Measurements from ENCODE around the gene BANP. TPM values are rescaled to one million over a fixed set of nuclear protein-coding genes. Genes with fewer than 3 reads are reported as not detected.
"Not testable (repeated sequence)": the region's sequence is repeated elsewhere in the genome, so short reads cannot be mapped to it uniquely, and the experiment has no call there.

Gene BANP
- polyA plus RNA-seq, 4 donors: 10.5 to 15.7 (median 11.6) TPM

- peaks cover 0 to 39% (median 2%) of the 10 kb centered on the region in 3 donors for H3K36me3 ChIP-seq (ENCODE audit: control insufficient read depth in 3 of 3, insufficient read depth in 2 of 3, low read depth in 1 of 3, low read length in 3 of 3)
- FAIRE-seq: no peak
Measured at GRCh38 chr16:87974178-87974577, 22.9 kb downstream of the BANP start.

GRCh38 chr16:87976665-87977064 is 25.4 kb downstream of the BANP start:
- Histone ChIP-seq H3K36me3 (ENCODE audit: control insufficient read depth in 3 of 3, insufficient read depth in 2 of 3, low read depth in 1 of 3, low read length in 3 of 3) (peaks cover 0 to 28% (median 2%) of the 10 kb centered on the region in 3 donors), H3K9me3 (ENCODE audit: control insufficient read depth in 2 of 2, insufficient read depth in 1 of 2, low read depth in 1 of 2, low read length in 1 of 2) (peaks cover 0 to 11% of the 10 kb centered on the region in 2 donors), H3K27me3 (ENCODE audit: control insufficient read depth in 3 of 3, insufficient read depth in 3 of 3, low read length in 3 of 3) (no peaks in the 10 kb centered on the region), H3K27ac (ENCODE audit: low read depth in 1 of 3, low read length in 2 of 3) (no peak overlapping the region), H3K4me1 (ENCODE audit: control insufficient read depth in 3 of 3, insufficient read depth in 2 of 3, low read depth in 1 of 3, low read length in 2 of 3) (no peaks in the 10 kb centered on the region), H3K4me3 (ENCODE audit: low read depth in 1 of 3, low read length in 3 of 3) (no peak overlapping the region)
- FAIRE-seq (no peak), DNase-seq (no peak)
- 78 to 97% (median 89%) methylated on average over 3 of the region's 3 CpGs for WGBS, 3 donors

More at GRCh38 chr16:87974178-87974577, 22.9 kb downstream of the BANP start:
- DNase-seq: no peak
- H3K9me3 ChIP-seq (ENCODE audit: control insufficient read depth in 2 of 2, insufficient read depth in 1 of 2, low read depth in 1 of 2, low read length in 1 of 2): peaks cover 0 to 21% of the 10 kb centered on the region in 2 donors
- H3K27ac ChIP-seq (ENCODE audit: low read depth in 1 of 3, low read length in 2 of 3): no peak overlapping the region
- H3K4me3 ChIP-seq (ENCODE audit: low read depth in 1 of 3, low read length in 3 of 3): no peak overlapping the region
- 86 to 90% (median 87%) methylated on average over 9 of the region's 9 CpGs for WGBS, 3 donors
- no peaks in the 10 kb centered on the region for H3K27me3 ChIP-seq (ENCODE audit: control insufficient read depth in 3 of 3, insufficient read depth in 3 of 3, low read length in 3 of 3)
- no peaks in the 10 kb centered on the region for H3K4me1 ChIP-seq (ENCODE audit: control insufficient read depth in 3 of 3, insufficient read depth in 2 of 3, low read depth in 1 of 3, low read length in 2 of 3)

GRCh38 chr16:87978127-87978526 is 26.9 kb downstream of the BANP start:
- H3K27ac ChIP-seq (ENCODE audit: low read depth in 1 of 3, low read length in 2 of 3): no peak overlapping the region
- H3K27me3 ChIP-seq (ENCODE audit: control insufficient read depth in 3 of 3, insufficient read depth in 3 of 3, low read length in 3 of 3): no peaks in the 10 kb centered on the region
- H3K4me3 ChIP-seq (ENCODE audit: low read depth in 1 of 3, low read length in 3 of 3): no peak overlapping the region
- no peak for FAIRE-seq
- no peaks in the 10 kb centered on the region for H3K9me3 ChIP-seq (ENCODE audit: control insufficient read depth in 2 of 2, insufficient read depth in 1 of 2, low read depth in 1 of 2, low read length in 1 of 2)
- WGBS, 3 donors: 85 to 91% (median 86%) methylated on average over 5 of the region's 5 CpGs
- H3K4me1 ChIP-seq (ENCODE audit: control insufficient read depth in 3 of 3, insufficient read depth in 2 of 3, low read depth in 1 of 3, low read length in 2 of 3): no peaks in the 10 kb centered on the region
- peaks cover 0 to 35% (median 3%) of the 10 kb centered on the region in 3 donors for H3K36me3 ChIP-seq (ENCODE audit: control insufficient read depth in 3 of 3, insufficient read depth in 2 of 3, low read depth in 1 of 3, low read length in 3 of 3)
- no peak for DNase-seq

- H3K36me3 ChIP-seq (ENCODE audit: control insufficient read depth in 3 of 3, insufficient read depth in 2 of 3, low read depth in 1 of 3, low read length in 3 of 3): peaks cover 0 to 33% (median 3%) of the 10 kb centered on the region in 3 donors
- FAIRE-seq (no peak), DNase-seq (no peak)
- H3K4me1 ChIP-seq (ENCODE audit: control insufficient read depth in 3 of 3, insufficient read depth in 2 of 3, low read depth in 1 of 3, low read length in 2 of 3): no peaks in the 10 kb centered on the region
- H3K27me3 ChIP-seq (ENCODE audit: control insufficient read depth in 3 of 3, insufficient read depth in 3 of 3, low read length in 3 of 3): no peaks in the 10 kb centered on the region
- WGBS, 3 donors: 80 to 96% (median 90%) methylated on average over 7 to 8 of the region's 8 CpGs
- H3K9me3 ChIP-seq (ENCODE audit: control insufficient read depth in 2 of 2, insufficient read depth in 1 of 2, low read depth in 1 of 2, low read length in 1 of 2): no peaks in the 10 kb centered on the region
- no peak overlapping the region for H3K27ac ChIP-seq (ENCODE audit: low read depth in 1 of 3, low read length in 2 of 3)
- no peak overlapping the region for H3K4me3 ChIP-seq (ENCODE audit: low read depth in 1 of 3, low read length in 3 of 3)
Measured at GRCh38 chr16:87979352-87979751, 28.1 kb downstream of the BANP start.

GRCh38 chr16:87979911-87980630 is 28.8 kb downstream of the BANP start:
- WGBS, 3 donors: 65 to 77% (median 76%) methylated on average over 12 of the region's 12 CpGs
- H3K4me3 ChIP-seq (ENCODE audit: low read depth in 1 of 3, low read length in 3 of 3); H3K27ac ChIP-seq (ENCODE audit: low read depth in 1 of 3, low read length in 2 of 3); H3K27me3 ChIP-seq (ENCODE audit: control insufficient read depth in 3 of 3, insufficient read depth in 3 of 3, low read length in 3 of 3); H3K9me3 ChIP-seq (ENCODE audit: control insufficient read depth in 2 of 2, insufficient read depth in 1 of 2, low read depth in 1 of 2, low read length in 1 of 2); DNase-seq; FAIRE-seq; H3K4me1 ChIP-seq (ENCODE audit: control insufficient read depth in 3 of 3, insufficient read depth in 2 of 3, low read depth in 1 of 3, low read length in 2 of 3): not testable (repeated sequence)
- H3K36me3 ChIP-seq (ENCODE audit: control insufficient read depth in 3 of 3, insufficient read depth in 2 of 3, low read depth in 1 of 3, low read length in 3 of 3): peaks cover 0 to 33% (median 3%) of the 10 kb centered on the region in 3 donors

GRCh38 chr16:87981376-87981775 is 30.1 kb downstream of the BANP start:
- WGBS, 3 donors: 70 to 81% (median 73%) methylated on average over 4 of the region's 4 CpGs
- not testable (repeated sequence) for H3K4me1 ChIP-seq (ENCODE audit: control insufficient read depth in 3 of 3, insufficient read depth in 2 of 3, low read depth in 1 of 3, low read length in 2 of 3); H3K27me3 ChIP-seq (ENCODE audit: control insufficient read depth in 3 of 3, insufficient read depth in 3 of 3, low read length in 3 of 3); H3K27ac ChIP-seq (ENCODE audit: low read depth in 1 of 3, low read length in 2 of 3); FAIRE-seq; H3K4me3 ChIP-seq (ENCODE audit: low read depth in 1 of 3, low read length in 3 of 3); DNase-seq; H3K9me3 ChIP-seq (ENCODE audit: control insufficient read depth in 2 of 2, insufficient read depth in 1 of 2, low read depth in 1 of 2, low read length in 1 of 2)
- H3K36me3 ChIP-seq (ENCODE audit: control insufficient read depth in 3 of 3, insufficient read depth in 2 of 3, low read depth in 1 of 3, low read length in 3 of 3): peaks cover 0 to 37% (median 2%) of the 10 kb centered on the region in 3 donors

- no peak for DNase-seq
- H3K27ac ChIP-seq (ENCODE audit: low read depth in 1 of 3, low read length in 2 of 3): no peak overlapping the region
Measured at GRCh38 chr16:87982581-87983041, 31.4 kb downstream of the BANP start.

GRCh38 chr16:87983072-87983736 is 32.0 kb downstream of the BANP start:
- not testable (repeated sequence) for H3K27ac ChIP-seq (ENCODE audit: low read depth in 1 of 3, low read length in 2 of 3); FAIRE-seq
- DNase-seq: peak in 1 of 2 donors; percentile 26

More at GRCh38 chr16:87982581-87983041, 31.4 kb downstream of the BANP start:
- WGBS, 3 donors: 81 to 88% (median 83%) methylated on average over 16 to 17 of the region's 17 CpGs
- Histone ChIP-seq H3K4me3 (ENCODE audit: low read depth in 1 of 3, low read length in 3 of 3) (no peak overlapping the region), H3K9me3 (ENCODE audit: control insufficient read depth in 2 of 2, insufficient read depth in 1 of 2, low read depth in 1 of 2, low read length in 1 of 2) (no peaks in the 10 kb centered on the region), H3K36me3 (ENCODE audit: control insufficient read depth in 3 of 3, insufficient read depth in 2 of 3, low read depth in 1 of 3, low read length in 3 of 3) (peaks cover 0 to 43% (median 2%) of the 10 kb centered on the region in 3 donors), H3K27me3 (ENCODE audit: control insufficient read depth in 3 of 3, insufficient read depth in 3 of 3, low read length in 3 of 3) (no peaks in the 10 kb centered on the region), H3K4me1 (ENCODE audit: control insufficient read depth in 3 of 3, insufficient read depth in 2 of 3, low read depth in 1 of 3, low read length in 2 of 3) (no peaks in the 10 kb centered on the region)
- no peak for FAIRE-seq

More at GRCh38 chr16:87983072-87983736, 32.0 kb downstream of the BANP start:
- H3K4me1 ChIP-seq (ENCODE audit: control insufficient read depth in 3 of 3, insufficient read depth in 2 of 3, low read depth in 1 of 3, low read length in 2 of 3); H3K4me3 ChIP-seq (ENCODE audit: low read depth in 1 of 3, low read length in 3 of 3); H3K27me3 ChIP-seq (ENCODE audit: control insufficient read depth in 3 of 3, insufficient read depth in 3 of 3, low read length in 3 of 3); H3K9me3 ChIP-seq (ENCODE audit: control insufficient read depth in 2 of 2, insufficient read depth in 1 of 2, low read depth in 1 of 2, low read length in 1 of 2): not testable (repeated sequence)
- peaks cover 0 to 44% (median 2%) of the 10 kb centered on the region in 3 donors for H3K36me3 ChIP-seq (ENCODE audit: control insufficient read depth in 3 of 3, insufficient read depth in 2 of 3, low read depth in 1 of 3, low read length in 3 of 3)
- 46 to 62% (median 56%) methylated on average over 19 to 20 of the region's 20 CpGs for WGBS, 3 donors
